ENCODE measurements around the gene OSBP2.

Gene OSBP2

GRCh38 chr22:30751529-30751928 is 56.9 kb downstream of the OSBP2 start:
- FAIRE-seq (no peak), DNase-seq (ENCODE audit: insufficient read length, low spot score) (no peak)
- TF ChIP-seq, protein P1, sequence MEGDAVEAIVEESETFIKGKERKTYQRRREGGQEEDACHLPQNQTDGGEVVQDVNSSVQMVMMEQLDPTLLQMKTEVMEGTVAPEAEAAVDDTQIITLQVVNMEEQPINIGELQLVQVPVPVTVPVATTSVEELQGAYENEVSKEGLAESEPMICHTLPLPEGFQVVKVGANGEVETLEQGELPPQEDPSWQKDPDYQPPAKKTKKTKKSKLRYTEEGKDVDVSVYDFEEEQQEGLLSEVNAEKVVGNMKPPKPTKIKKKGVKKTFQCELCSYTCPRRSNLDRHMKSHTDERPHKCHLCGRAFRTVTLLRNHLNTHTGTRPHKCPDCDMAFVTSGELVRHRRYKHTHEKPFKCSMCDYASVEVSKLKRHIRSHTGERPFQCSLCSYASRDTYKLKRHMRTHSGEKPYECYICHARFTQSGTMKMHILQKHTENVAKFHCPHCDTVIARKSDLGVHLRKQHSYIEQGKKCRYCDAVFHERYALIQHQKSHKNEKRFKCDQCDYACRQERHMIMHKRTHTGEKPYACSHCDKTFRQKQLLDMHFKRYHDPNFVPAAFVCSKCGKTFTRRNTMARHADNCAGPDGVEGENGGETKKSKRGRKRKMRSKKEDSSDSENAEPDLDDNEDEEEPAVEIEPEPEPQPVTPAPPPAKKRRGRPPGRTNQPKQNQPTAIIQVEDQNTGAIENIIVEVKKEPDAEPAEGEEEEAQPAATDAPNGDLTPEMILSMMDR (IDR thresholded peaks at IDR 0.05; ENCODE audit: insufficient read depth, missing control alignments): no peak

GRCh38 chr22:30752771-30753170 is 58.1 kb downstream of the OSBP2 start:
- no peak for FAIRE-seq
- no peak for DNase-seq (ENCODE audit: insufficient read length, low spot score)
- TF ChIP-seq, protein P1 (IDR thresholded peaks at IDR 0.05; ENCODE audit: insufficient read depth, missing control alignments): no peak

GRCh38 chr22:30753701-30754100 is 59.0 kb downstream of the OSBP2 start:
- FAIRE-seq (no peak), DNase-seq (ENCODE audit: insufficient read length, low spot score) (no peak)

DNA sequence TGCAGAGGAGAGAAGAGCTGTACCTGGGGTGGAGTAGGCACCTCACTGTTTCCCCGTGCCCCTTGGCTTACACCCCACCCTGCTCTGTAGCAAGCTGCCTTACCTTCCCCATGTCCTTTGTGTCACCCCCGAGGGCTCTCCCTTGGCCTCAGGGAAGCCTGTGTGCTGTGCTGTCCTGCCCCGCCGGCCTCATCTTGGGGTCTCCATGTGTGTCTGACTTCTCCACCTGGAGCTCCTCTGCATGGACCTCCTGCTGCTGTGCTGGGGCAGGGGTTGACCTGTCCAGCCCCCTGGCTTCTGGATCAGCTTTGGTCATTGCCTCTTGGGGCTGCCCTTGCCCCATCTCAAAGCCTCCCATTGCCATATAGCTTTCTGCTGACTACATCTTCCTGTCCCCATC is 59.8 kb downstream of the OSBP2 start:
- DNase-seq (ENCODE audit: insufficient read length, low spot score) (no peak), FAIRE-seq (no peak)
- TF ChIP-seq, protein P1 (IDR thresholded peaks at IDR 0.05; ENCODE audit: insufficient read depth, missing control alignments): no peak

More at GRCh38 chr22:30753701-30754100, 59.0 kb downstream of the OSBP2 start:
- TF ChIP-seq, protein P1 (IDR thresholded peaks at IDR 0.05; ENCODE audit: insufficient read depth, missing control alignments): no peak

GRCh38 chr22:30754971-30755758 is 60.5 kb downstream of the OSBP2 start:
- TF ChIP-seq, protein P1 (IDR thresholded peaks at IDR 0.05; ENCODE audit: insufficient read depth, missing control alignments): peak; percentile 91
- FAIRE-seq: no peak
- DNase-seq (ENCODE audit: insufficient read length, low spot score): peak; percentile 77

DNA sequence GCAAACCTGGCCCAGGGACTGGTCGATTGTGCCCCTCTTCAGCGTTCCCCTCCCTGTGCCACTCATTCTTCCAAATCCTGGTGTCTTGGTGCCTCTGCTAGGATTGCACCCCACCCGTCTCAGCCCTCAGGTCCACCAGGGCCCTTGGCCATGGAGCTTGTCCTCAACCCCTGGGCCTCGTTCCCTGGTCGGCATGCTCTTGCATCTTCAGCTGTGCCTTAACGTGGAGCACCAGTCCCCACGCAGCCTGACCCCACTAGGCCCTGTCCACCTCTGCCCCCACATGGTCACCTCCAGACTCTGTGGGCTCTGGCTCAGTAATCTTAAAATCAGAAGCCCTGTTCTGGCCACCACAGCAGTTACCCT is 61.1 kb downstream of the OSBP2 start:
- TF ChIP-seq, protein P1 (IDR thresholded peaks at IDR 0.05; ENCODE audit: insufficient read depth, missing control alignments): no peak
- DNase-seq (ENCODE audit: insufficient read length, low spot score) (no peak), FAIRE-seq (no peak)
